ENCODE measurements around the gene MRPL21.

The MRPL21 gene

DNA sequence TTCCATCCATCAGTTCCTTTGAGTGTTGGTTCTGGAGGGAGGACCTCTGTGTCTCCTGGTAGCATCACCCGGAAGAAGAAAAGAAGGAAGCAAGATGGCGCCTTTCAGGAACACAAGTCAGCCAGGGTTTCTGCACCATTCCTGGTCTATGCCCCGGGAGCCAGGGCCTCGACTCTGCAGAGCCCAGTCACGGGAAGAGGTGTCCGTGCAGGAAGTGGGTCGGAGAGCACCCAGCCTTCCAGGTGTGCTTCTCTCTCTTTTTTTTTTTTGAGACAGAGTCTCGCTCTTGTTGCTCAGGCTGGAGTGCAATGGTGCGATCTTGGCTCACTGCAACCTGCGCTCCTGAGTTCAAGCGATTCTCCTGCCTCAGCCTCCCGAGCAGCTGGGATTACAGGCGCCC, 21.2 kb downstream of the MRPL21 start:
- TF ChIP-seq, protein P1, sequence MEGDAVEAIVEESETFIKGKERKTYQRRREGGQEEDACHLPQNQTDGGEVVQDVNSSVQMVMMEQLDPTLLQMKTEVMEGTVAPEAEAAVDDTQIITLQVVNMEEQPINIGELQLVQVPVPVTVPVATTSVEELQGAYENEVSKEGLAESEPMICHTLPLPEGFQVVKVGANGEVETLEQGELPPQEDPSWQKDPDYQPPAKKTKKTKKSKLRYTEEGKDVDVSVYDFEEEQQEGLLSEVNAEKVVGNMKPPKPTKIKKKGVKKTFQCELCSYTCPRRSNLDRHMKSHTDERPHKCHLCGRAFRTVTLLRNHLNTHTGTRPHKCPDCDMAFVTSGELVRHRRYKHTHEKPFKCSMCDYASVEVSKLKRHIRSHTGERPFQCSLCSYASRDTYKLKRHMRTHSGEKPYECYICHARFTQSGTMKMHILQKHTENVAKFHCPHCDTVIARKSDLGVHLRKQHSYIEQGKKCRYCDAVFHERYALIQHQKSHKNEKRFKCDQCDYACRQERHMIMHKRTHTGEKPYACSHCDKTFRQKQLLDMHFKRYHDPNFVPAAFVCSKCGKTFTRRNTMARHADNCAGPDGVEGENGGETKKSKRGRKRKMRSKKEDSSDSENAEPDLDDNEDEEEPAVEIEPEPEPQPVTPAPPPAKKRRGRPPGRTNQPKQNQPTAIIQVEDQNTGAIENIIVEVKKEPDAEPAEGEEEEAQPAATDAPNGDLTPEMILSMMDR (IDR thresholded peaks at IDR 0.05; ENCODE audit: low read length, missing control alignments) = no peak
- H3K4me3 ChIP-seq (replicated peaks; ENCODE audit: low read depth, low read length) = no peak overlapping the region
- DNase-seq (ENCODE audit: low read depth) = no peak

DNA sequence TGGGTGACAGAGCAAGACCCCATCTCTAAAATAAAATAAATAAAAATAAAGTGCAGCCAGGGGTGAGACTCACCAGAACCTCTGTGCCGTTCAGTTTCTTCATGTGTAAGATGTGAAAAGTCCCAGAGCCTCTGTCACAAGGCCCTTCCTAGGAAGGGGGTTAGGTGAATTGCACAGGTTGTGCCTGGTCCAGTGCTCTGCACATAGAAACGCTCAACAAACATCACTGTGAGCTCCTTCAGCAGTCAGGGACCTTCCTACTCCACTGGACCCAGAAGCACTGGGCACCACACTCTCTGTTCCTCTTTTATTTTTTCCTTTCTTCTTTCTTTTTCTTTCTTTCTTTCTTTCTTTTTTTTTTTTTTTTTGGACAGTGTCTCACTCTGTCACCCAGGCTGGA, 22.3 kb downstream of the MRPL21 start:
- H3K4me3 ChIP-seq (replicated peaks; ENCODE audit: low read depth, low read length) = no peak overlapping the region
- DNase-seq (ENCODE audit: low read depth) = no peak
- TF ChIP-seq, protein P1 (IDR thresholded peaks at IDR 0.05; ENCODE audit: low read length, missing control alignments) = no peak

DNA sequence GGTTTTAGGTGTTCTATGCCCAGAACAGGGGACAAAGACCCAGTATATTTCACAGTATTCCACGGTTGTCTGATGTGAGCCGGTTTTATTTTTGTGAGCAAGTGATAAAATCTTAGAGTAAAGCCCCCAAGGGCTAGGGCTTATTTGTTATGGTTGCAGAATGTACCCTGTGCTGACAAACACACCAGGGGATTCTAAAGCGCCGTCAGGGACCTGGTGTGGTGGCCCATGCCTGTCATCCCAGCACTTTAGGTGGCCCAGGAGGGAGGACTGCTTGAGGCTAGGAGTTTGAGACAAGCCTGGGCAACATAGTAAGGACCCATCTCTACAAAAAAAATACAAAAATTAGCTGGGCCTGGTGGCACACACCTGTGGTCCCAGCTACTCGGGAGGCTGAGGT, 22.8 kb downstream of the MRPL21 start:
- H3K4me3 ChIP-seq (replicated peaks; ENCODE audit: low read depth, low read length) = no peak overlapping the region
- no peak for DNase-seq (ENCODE audit: low read depth)
- TF ChIP-seq, protein P1 (IDR thresholded peaks at IDR 0.05; ENCODE audit: low read length, missing control alignments) = no peak

DNA sequence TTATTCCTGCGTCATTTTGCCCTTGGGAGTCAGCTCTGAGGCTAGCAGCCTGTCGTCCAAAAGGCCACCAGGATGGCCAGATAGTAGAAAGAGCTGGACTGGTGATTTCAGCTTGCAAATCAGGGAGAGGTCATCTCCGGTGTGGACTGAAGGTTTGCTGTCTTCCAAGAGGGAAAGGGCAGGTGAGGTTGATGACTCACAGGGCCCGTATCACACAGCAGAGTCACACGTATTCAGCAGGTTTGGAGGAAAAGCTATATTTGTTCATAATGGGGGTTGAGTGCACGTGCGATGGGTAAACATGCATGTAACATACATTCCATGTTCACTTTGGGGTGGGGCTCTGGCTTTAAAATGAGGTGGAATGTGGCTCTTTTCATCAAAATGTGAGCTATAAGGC, 25.6 kb downstream of the MRPL21 start:
- H3K4me3 ChIP-seq (replicated peaks; ENCODE audit: low read depth, low read length) = no peak overlapping the region
- DNase-seq (ENCODE audit: low read depth) = no peak
- TF ChIP-seq, protein P1 (IDR thresholded peaks at IDR 0.05; ENCODE audit: low read length, missing control alignments) = no peak

DNA sequence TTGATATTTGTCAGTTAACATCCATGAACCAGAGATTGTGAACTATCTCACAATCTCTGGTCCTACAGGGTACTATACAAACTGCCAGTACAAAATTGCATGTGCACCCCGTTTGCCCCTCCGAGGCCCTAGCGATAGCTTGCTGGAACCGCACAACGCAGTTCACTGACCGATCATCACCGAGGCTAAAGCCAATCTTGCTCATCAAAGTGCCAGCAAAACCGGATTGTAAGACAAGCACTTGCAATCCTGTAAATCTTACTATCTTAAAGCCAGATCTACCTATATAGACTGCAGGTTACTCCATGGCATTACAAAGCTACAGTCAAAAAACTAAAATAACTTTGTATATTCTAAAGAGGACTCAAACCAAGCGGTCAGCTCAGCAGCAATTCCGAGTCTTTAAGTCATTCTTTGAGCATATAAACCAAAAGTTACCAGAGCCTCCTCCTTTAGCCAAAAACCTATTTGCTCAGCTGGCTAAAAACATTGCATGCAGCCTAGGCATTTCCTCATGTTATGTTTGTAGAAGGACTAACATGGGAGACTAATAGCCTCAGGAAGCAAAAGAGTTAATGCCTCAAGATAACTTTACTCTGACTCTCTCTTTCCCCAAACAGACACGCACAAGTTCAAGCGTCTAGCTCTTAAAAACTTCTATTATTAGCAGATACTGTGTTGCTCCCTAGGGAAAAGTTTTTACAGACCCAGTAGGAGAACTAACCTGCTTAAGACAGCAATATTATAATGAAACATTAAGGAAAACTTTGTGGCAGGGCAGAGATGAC, 31.2 kb downstream of the MRPL21 start:
- no peak overlapping the region for H3K4me3 ChIP-seq (replicated peaks; ENCODE audit: low read depth, low read length)
- peak; percentile 20 for DNase-seq (ENCODE audit: low read depth)
- TF ChIP-seq, protein P1 (IDR thresholded peaks at IDR 0.05; ENCODE audit: low read length, missing control alignments) = no peak

DNA sequence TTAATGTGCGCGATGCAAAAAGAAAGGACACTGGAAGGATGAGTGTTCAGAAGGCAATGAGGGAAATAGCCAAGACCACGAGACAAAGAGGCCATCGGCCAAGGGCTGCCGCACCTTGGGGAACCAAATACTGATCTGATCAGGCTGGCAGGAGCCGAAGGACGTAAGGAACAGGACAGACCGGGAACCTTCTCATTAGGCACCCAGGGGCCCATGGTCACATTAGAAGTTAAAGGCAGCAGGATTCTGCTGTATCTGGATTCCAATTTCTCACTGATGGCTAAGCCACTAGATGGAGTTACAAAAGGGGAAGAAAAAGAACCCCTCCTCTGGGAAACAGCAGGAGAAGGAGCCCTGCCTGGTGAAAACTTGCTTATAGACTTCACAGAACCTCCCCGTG, 33.2 kb downstream of the MRPL21 start:
- TF ChIP-seq, protein P1 (IDR thresholded peaks at IDR 0.05; ENCODE audit: low read length, missing control alignments) = peak; percentile 10
- peak overlapping the region; percentile 53 for H3K4me3 ChIP-seq (replicated peaks; ENCODE audit: low read depth, low read length)
- no peak for DNase-seq (ENCODE audit: low read depth)

Measured in fibroblast of pulmonary artery (primary cell).